Measurements from ENCODE around the gene RIMBP2. TPM values are rescaled to one million over a fixed set of nuclear protein-coding genes. Genes with fewer than 3 reads are reported as not detected.

The RIMBP2 gene
- polyA plus RNA-seq, 1 donor from 2014 or later = 14.6 TPM

DNA sequence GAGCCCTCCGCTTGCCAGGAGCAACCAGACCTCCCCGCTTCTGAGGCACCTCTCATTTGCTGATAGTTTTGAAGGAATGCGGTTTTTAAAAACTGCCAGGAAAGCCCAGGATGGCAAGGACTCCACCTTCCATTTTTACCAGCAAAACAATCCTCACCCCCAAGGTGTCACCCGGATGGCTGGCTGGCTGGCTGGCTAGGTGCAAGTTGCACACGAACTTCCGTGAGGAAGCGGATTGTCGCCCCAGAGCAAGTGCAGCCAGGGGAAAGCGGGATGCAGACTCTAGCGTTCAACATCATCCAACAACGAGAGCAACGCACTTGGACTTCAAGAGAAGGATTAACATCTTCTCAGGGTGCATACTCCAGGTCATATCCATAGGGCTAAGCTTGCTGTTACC lies 125.4 kb downstream of the RIMBP2 start:
- Histone ChIP-seq H3K27ac (ENCODE audit: low read length) (no peak overlapping the region), H3K9ac (ENCODE audit: low read length) (no peak overlapping the region), H3K36me3 (ENCODE audit: insufficient read depth, low read length) (no peaks in the 10 kb centered on the region), H3K4me3 (ENCODE audit: low read length) (no peak overlapping the region), H4K20me1 (ENCODE audit: insufficient read depth) (no peaks in the 10 kb centered on the region), H3K27me3 (ENCODE audit: insufficient read depth, low read depth, low read length) (no peaks in the 10 kb centered on the region), H3K4me2 (ENCODE audit: low read length) (no peak overlapping the region), H3F3A (ENCODE audit: insufficient read depth, low read length, poor library complexity, severe bottlenecking) (no peaks in the 10 kb centered on the region), H3K9me3 (ENCODE audit: low read length) (no peaks in the 10 kb centered on the region), H2AFZ (ENCODE audit: low read depth, low read length) (no peak overlapping the region), H3K79me2 (replicated peaks; ENCODE audit: insufficient read depth, low read length) (no peaks in the 10 kb centered on the region), H3K9me2 (ENCODE audit: insufficient read depth, low read length) (no peaks in the 10 kb centered on the region)
- no peak for TF ChIP-seq RAD21 (conservative IDR thresholded peaks at IDR 0.05)
- TF ChIP-seq EP300 (conservative IDR thresholded peaks at IDR 0.05; ENCODE audit: poor library complexity, severe bottlenecking) = no peak
- TF ChIP-seq SMC3 (conservative IDR thresholded peaks at IDR 0.05; ENCODE audit: poor library complexity) = no peak
- TF ChIP-seq CTCF (IDR thresholded peaks at IDR 0.05; ENCODE audit: poor library complexity, severe bottlenecking) = no peak
- no peak for TF ChIP-seq MXI1 (conservative IDR thresholded peaks at IDR 0.05; ENCODE audit: poor library complexity, severe bottlenecking)

DNA sequence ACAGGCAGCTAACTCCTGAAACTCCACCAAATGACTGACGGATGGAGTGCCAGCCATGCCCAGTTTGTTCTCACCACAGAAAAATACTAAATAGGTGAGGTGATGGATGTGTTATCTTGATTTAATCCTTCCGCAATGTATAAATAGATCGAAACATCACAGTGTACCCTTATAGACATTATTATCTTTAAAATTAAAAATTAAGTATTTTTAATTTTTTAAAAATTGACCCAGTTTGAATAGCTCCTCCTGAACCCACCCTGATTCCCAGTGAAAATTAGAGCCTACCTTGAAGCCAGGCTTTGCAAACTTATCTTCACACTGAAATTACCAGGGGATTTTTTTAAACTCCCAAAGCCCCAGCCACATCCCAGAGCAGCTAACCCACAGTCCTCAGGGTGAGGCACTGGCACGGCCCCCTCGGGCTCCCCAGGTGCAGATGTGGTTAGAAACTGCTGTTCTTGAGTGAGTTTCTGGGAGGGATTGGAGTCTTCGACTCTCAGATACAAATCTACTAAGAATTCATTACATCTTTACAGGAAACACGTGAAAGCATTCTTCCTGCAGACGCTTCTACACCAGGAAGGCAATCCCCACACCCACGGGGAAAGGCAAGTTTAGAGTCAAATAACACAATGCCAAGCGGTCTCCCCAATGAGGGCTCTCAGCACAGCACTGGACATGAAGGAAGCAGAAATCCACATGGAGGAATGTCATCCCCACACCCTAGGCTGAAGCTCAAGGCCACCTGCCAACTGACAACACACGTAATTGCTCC lies 126.4 kb downstream of the RIMBP2 start:
- TF ChIP-seq MXI1 (conservative IDR thresholded peaks at IDR 0.05; ENCODE audit: poor library complexity, severe bottlenecking) (no peak), EP300 (conservative IDR thresholded peaks at IDR 0.05; ENCODE audit: poor library complexity, severe bottlenecking) (no peak), TAF1 (IDR thresholded peaks at IDR 0.05; ENCODE audit: low read depth) (no peak), EZH2 (IDR thresholded peaks at IDR 0.05; ENCODE audit: borderline replicate concordance, insufficient read depth, low read length, poor library complexity, severe bottlenecking) (no peak), POLR2AphosphoS5 (IDR thresholded peaks at IDR 0.05) (no peak), SMC3 (conservative IDR thresholded peaks at IDR 0.05; ENCODE audit: poor library complexity) (no peak)
- Histone ChIP-seq H3K9ac (ENCODE audit: low read length) (no peak overlapping the region), H3K79me2 (replicated peaks; ENCODE audit: insufficient read depth, low read length) (no peaks in the 10 kb centered on the region), H3K4me2 (ENCODE audit: low read length) (no peak overlapping the region), H3K9me2 (ENCODE audit: insufficient read depth, low read length) (no peaks in the 10 kb centered on the region), H2AFZ (ENCODE audit: low read depth, low read length) (no peak overlapping the region), H3K36me3 (ENCODE audit: insufficient read depth, low read length) (no peaks in the 10 kb centered on the region), H3K27me3 (ENCODE audit: insufficient read depth, low read depth, low read length) (no peaks in the 10 kb centered on the region), H4K20me1 (ENCODE audit: insufficient read depth) (no peaks in the 10 kb centered on the region), H3K9me3 (ENCODE audit: low read length) (no peaks in the 10 kb centered on the region), H3K4me3 (ENCODE audit: low read length) (no peak overlapping the region), H3K27ac (ENCODE audit: low read length) (no peak overlapping the region), H3F3A (ENCODE audit: insufficient read depth, low read length, poor library complexity, severe bottlenecking) (no peaks in the 10 kb centered on the region)

DNA sequence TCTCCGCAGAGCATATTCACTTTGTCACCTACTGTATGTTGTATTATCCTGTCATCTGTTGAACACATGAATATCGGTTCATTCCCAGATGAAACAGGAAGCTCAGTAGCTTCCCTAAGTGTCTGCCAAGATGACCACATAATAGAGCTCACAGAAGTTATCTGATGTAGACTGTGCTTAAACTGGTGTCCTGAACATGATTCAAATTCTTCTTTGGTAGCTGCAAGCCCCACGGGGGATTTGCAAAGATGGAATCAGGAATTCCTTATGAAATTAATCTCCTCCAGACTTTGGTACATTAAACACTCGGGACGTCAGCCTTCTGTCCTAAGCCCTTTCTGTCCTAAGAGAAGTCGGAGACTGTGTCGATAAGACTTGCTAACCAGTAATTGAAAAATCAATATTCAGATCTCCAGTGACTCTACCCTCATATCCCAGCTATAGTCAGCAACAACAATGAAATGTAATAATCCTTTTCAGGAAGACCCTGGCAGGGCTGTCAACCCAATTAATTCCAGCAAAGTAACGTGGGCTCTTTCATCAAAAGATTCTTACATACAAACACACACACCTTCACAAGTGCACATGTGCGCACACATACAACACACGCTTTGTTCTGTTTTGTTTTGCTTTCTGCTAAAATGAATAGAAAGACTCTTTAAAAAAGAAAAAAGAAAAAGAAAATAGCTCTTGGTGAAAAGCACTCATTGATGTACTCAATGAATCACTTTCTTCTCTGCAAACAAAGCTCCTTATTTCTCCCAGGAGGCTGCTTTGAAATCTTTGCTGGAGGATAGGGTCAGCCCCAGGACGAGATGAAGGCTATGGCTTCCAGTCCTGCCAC lies 127.2 kb downstream of the RIMBP2 start:
- Histone ChIP-seq H3F3A (ENCODE audit: insufficient read depth, low read length, poor library complexity, severe bottlenecking) (no peaks in the 10 kb centered on the region), H3K79me2 (replicated peaks; ENCODE audit: insufficient read depth, low read length) (no peaks in the 10 kb centered on the region), H3K27ac (ENCODE audit: low read length) (no peak overlapping the region), H3K27me3 (ENCODE audit: insufficient read depth, low read depth, low read length) (no peaks in the 10 kb centered on the region), H2AFZ (ENCODE audit: low read depth, low read length) (no peak overlapping the region), H3K9me3 (ENCODE audit: low read length) (no peaks in the 10 kb centered on the region), H3K9me2 (ENCODE audit: insufficient read depth, low read length) (no peaks in the 10 kb centered on the region), H4K20me1 (ENCODE audit: insufficient read depth) (no peaks in the 10 kb centered on the region), H3K9ac (ENCODE audit: low read length) (no peak overlapping the region), H3K36me3 (ENCODE audit: insufficient read depth, low read length) (no peaks in the 10 kb centered on the region), H3K4me2 (ENCODE audit: low read length) (no peak overlapping the region), H3K4me3 (ENCODE audit: low read length) (no peak overlapping the region)
- TF ChIP-seq EZH2 (IDR thresholded peaks at IDR 0.05; ENCODE audit: borderline replicate concordance, insufficient read depth, low read length, poor library complexity, severe bottlenecking) (no peak), POLR2AphosphoS5 (IDR thresholded peaks at IDR 0.05) (no peak), TAF1 (IDR thresholded peaks at IDR 0.05; ENCODE audit: low read depth) (no peak), MXI1 (conservative IDR thresholded peaks at IDR 0.05; ENCODE audit: poor library complexity, severe bottlenecking) (no peak), EP300 (conservative IDR thresholded peaks at IDR 0.05; ENCODE audit: poor library complexity, severe bottlenecking) (no peak), REST (IDR thresholded peaks at IDR 0.05; ENCODE audit: borderline replicate concordance) (no peak), SMC3 (conservative IDR thresholded peaks at IDR 0.05; ENCODE audit: poor library complexity) (no peak), RAD21 (conservative IDR thresholded peaks at IDR 0.05) (no peak), CTCF (IDR thresholded peaks at IDR 0.05; ENCODE audit: poor library complexity, severe bottlenecking) (no peak)

All from neural cell (in vitro differentiated cells).